Upper lobe of left lung (tissue), 4 donors: ENCODE measurements around the gene LMOD1.

Source experiments
- CTCF ChIP-seq, 6 experiments: fragments of 450-650 bp in 4 of 6; fragments of 200-600 bp in 2 of 6; sonication (generic) in 2 of 6; IDR thresholded peaks; one replicate each; pipeline ENCODE4 v1.5.1; 2016 to 2019; ENCODE audit warnings: antibody characterized with exemption in 6 of 6
- EP300 ChIP-seq, 4 donors: sonication (generic); formaldehyde crosslinking; IDR thresholded peaks; one replicate each; pipeline ENCODE4 v1.5.1; 2017; ENCODE audit warnings: antibody characterized with exemption in 4 of 4, control low read depth in 2 of 4
- POLR2A ChIP-seq, 4 donors: fragments of 450-650 bp; IDR thresholded peaks; one replicate each; pipeline ENCODE4 v1.5.1; 2016 to 2017; ENCODE audit warnings: antibody characterized with exemption in 4 of 4, mild to moderate bottlenecking in 2 of 4
- POLR2AphosphoS5 ChIP-seq, 2 donors: sonication (generic); formaldehyde crosslinking; IDR thresholded peaks; one replicate each; pipeline ENCODE4 v1.5.1; 2017; ENCODE audit warnings: antibody characterized with exemption in 2 of 2

DNA sequence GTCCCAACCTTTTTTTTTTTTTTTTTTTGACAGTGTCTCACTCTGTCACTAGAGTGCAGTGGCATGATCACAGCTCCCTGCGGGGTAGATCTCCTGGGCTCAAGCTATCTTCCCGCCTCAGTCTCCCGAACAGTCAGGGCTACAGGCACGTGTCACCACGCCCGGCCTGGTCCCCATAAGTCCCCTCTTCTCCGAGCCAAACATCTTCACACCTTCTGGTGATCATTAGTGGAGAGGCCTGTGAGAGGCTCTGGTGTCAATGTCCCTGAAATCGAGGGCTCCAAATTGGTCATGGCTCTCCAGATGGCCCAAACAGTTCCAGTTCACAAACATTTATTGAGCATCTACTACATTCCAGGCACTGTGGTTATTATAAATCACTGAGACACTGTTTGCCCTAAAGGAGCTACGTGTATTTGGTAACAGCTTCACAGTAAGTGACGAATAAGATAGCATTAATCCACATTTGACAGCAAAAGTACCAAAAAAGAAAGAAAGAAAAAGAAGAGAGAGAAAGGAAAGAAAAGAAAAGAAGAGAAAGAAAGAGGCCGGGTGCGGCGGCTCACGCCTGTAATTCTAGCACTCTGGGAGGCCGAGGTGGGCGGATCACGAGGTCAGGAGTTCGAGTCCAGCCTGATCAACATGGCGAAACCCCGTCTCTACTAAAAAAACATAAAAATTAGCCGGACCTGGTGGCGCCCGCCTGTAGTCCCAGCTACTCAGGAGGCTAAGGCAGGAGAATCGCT lies 8.1 kb upstream of the LMOD1 start:
- TF ChIP-seq CTCF (IDR thresholded peaks at IDR 0.05): no peak
- TF ChIP-seq POLR2AphosphoS5 (IDR thresholded peaks at IDR 0.05): no peak
- TF ChIP-seq EP300 (IDR thresholded peaks at IDR 0.05): no peak
- no peak for TF ChIP-seq POLR2A (IDR thresholded peaks at IDR 0.05)
